IMR-90 (cell line): ENCODE results near the gene SMG5. TPM values are rescaled to one million over a fixed set of nuclear protein-coding genes. Genes with fewer than 3 reads are reported as not detected.

Source experiments
- ATAC-seq: fragments of 200-7000 bp; cut with Tn5 transposase; 2 replicates; pipeline ENCODE4 v1.9.1; 2020; ENCODE audit warnings: low read depth, mild to moderate bottlenecking, moderate library complexity
- BruUV-seq: library from RNA; stranded (reverse); fragments of 400-500 nt; replicated peaks from 2 replicates; lab custom pipeline; 2021; lab: Mats Ljungman, UMichigan
- CTCF ChIA-PET: fragments of 300-600 bp; formaldehyde crosslinking; extraction: SDS; loops from one replicate; lab custom pipeline; 2021; ENCODE audit warnings: antibody characterized with exemption; lab: Yijun Ruan, JAX
- POLR2A ChIA-PET: fragments of 300-600 bp; sonication (Branson Sonifier 250); formaldehyde crosslinking; loops from one replicate; lab custom pipeline; 2022; ENCODE audit warnings: antibody characterized with exemption; ENCODE audit not compliant: unreplicated experiment; lab: Charles Lee
- DNase-seq: peaks from one replicate; pipeline ENCODE4 v3.0.0; 2013
- H2AFZ ChIP-seq: replicated peaks from 2 replicates; pipeline ENCODE3; 2013; ENCODE audit warnings: low read length, mild to moderate bottlenecking; ENCODE audit not compliant: poor library complexity
- H2AK5ac ChIP-seq: 2 replicates; pipeline ENCODE4 v1.6.1; 2013; ENCODE audit warnings: low read depth, low read length, inconsistent platforms
- H2AK9ac ChIP-seq: replicated peaks from 2 replicates; pipeline ENCODE3; 2013; ENCODE audit warnings: mild to moderate bottlenecking, low read depth, low read length, moderate library complexity; ENCODE audit not compliant: poor library complexity
- H2BK120ac ChIP-seq: 2 replicates; pipeline ENCODE4 v1.6.1; 2013; ENCODE audit warnings: low read depth, low read length, inconsistent platforms
- H2BK15ac ChIP-seq: 3 replicates; pipeline ENCODE4 v1.6.1; 2013; ENCODE audit warnings: low read depth, low read length, inconsistent platforms
- H2BK20ac ChIP-seq: 2 replicates; pipeline ENCODE4 v1.6.1; 2013; ENCODE audit warnings: low read depth, mild to moderate bottlenecking, inconsistent platforms, low read length, moderate library complexity
- H2BK5ac ChIP-seq: 2 replicates; pipeline ENCODE4 v1.6.1; 2013; ENCODE audit warnings: mild to moderate bottlenecking, low read depth, low read length, inconsistent platforms; ENCODE audit not compliant: poor library complexity, severe bottlenecking
- H3K14ac ChIP-seq: replicated peaks from 2 replicates; pipeline ENCODE4 v1.6.1; 2013; ENCODE audit warnings: low read depth, low read length, inconsistent platforms
- H3K18ac ChIP-seq: 2 replicates; pipeline ENCODE4 v1.6.1; 2013; ENCODE audit warnings: low read depth, low read length, control low read depth
- H3K23ac ChIP-seq: 2 replicates; pipeline ENCODE4 v1.6.1; 2013; ENCODE audit warnings: low read depth, low read length, inconsistent platforms
- H3K27ac ChIP-seq: 2 replicates; pipeline ENCODE4 v1.5.1; 2013; ENCODE audit warnings: mild to moderate bottlenecking, control low read depth, low read length; ENCODE audit not compliant: insufficient read depth
- H3K27me3 ChIP-seq: 2 replicates; pipeline ENCODE4 v1.6.1; 2013; ENCODE audit warnings: low read length; ENCODE audit not compliant: control insufficient read depth, insufficient read depth
- H3K36me3 ChIP-seq: 2 replicates; pipeline ENCODE4 v1.6.1; 2013; ENCODE audit warnings: low read length, mixed read lengths; ENCODE audit not compliant: control insufficient read depth, insufficient read depth
- H3K4ac ChIP-seq: 2 replicates; pipeline ENCODE4 v1.6.1; 2013; ENCODE audit warnings: low read depth, low read length, inconsistent platforms
- H3K4me1 ChIP-seq: 2 replicates; pipeline ENCODE4 v1.6.1; 2013; ENCODE audit warnings: low read length, mixed read lengths; ENCODE audit not compliant: control insufficient read depth, insufficient read depth
- H3K4me2 ChIP-seq: 2 replicates; pipeline ENCODE4 v1.6.1; 2013; ENCODE audit warnings: low read depth, mild to moderate bottlenecking, control low read depth, low read length, moderate library complexity
- H3K4me3 ChIP-seq: 2 replicates; pipeline ENCODE4 v1.5.1; 2013; ENCODE audit warnings: low read depth, mild to moderate bottlenecking, control low read depth, low read length, moderate library complexity; ENCODE audit not compliant: insufficient read depth
- H3K56ac ChIP-seq: 2 replicates; pipeline ENCODE4 v1.6.1; 2013; ENCODE audit warnings: low read length, inconsistent platforms; ENCODE audit not compliant: insufficient read depth; ENCODE audit errors: extremely low read depth
- H3K79me1 ChIP-seq, 2 experiments: 2 replicates each; pipeline ENCODE4 v1.6.1; 2013; ENCODE audit warnings: low read length in 2 of 2, inconsistent platforms in 1 of 2, low read depth in 1 of 2
- H3K9ac ChIP-seq: 2 replicates; pipeline ENCODE4 v1.6.1; 2013; ENCODE audit warnings: low read depth, low read length, control low read depth
- H3K9me1 ChIP-seq: 2 replicates; pipeline ENCODE4 v1.6.1; 2013; ENCODE audit warnings: low read length, inconsistent platforms; ENCODE audit not compliant: insufficient read depth
- H3K9me3 ChIP-seq: 2 replicates; pipeline ENCODE4 v1.6.1; 2013; ENCODE audit warnings: low read length; ENCODE audit not compliant: control insufficient read depth, insufficient read depth
- H4K20me1 ChIP-seq: 2 replicates; pipeline ENCODE4 v1.6.1; 2013; ENCODE audit warnings: low read length, inconsistent platforms; ENCODE audit not compliant: insufficient read depth
- H4K5ac ChIP-seq: 2 replicates; pipeline ENCODE4 v1.6.1; 2013; ENCODE audit warnings: mild to moderate bottlenecking, low read depth, low read length, control low read depth
- H4K8ac ChIP-seq, 2 experiments: 2 replicates each; pipeline ENCODE4 v1.6.1; 2013; ENCODE audit warnings: low read depth in 2 of 2, low read length in 2 of 2, control low read depth in 1 of 2, inconsistent platforms in 1 of 2
- H4K91ac ChIP-seq: 2 replicates; pipeline ENCODE4 v1.6.1; 2013; ENCODE audit warnings: low read depth, low read length, inconsistent platforms; ENCODE audit not compliant: insufficient read depth
- BHLHE40 ChIP-seq: fragments of 150-350 bp; IDR thresholded peaks from 2 replicates; pipeline ENCODE4 v1.6.1; 2016; ENCODE audit warnings: mild to moderate bottlenecking, low read depth, low read length
- CEBPB ChIP-seq: IDR thresholded peaks from 2 replicates; pipeline ENCODE4 v1.6.1; 2012; ENCODE audit warnings: low read depth, low read length, improper control_type of control experiment
- CTCF ChIP-seq: conservative IDR thresholded peaks from 2 replicates; pipeline ENCODE4 v1.5.1; 2012; ENCODE audit warnings: mild to moderate bottlenecking, low read depth, low read length, improper control_type of control experiment
- FOS ChIP-seq: fragments of 150-350 bp; IDR thresholded peaks from 2 replicates; pipeline ENCODE4 v1.6.1; 2016; ENCODE audit warnings: low read depth, low read length
- MAFK ChIP-seq: IDR thresholded peaks from 2 replicates; pipeline ENCODE4 v1.6.1; 2012; ENCODE audit warnings: low read depth, low read length, improper control_type of control experiment
- MXI1 ChIP-seq: IDR thresholded peaks from 2 replicates; pipeline ENCODE4 v1.6.1; 2012; ENCODE audit warnings: low read depth, mild to moderate bottlenecking, low read length, moderate library complexity, borderline replicate concordance
- POLR2A ChIP-seq: IDR thresholded peaks from 2 replicates; pipeline ENCODE4 v1.6.1; 2012; ENCODE audit warnings: mild to moderate bottlenecking, low read depth, low read length
- RAD21 ChIP-seq: IDR thresholded peaks from 2 replicates; pipeline ENCODE4 v1.6.1; 2012; ENCODE audit warnings: low read length, improper control_type of control experiment
- RCOR1 ChIP-seq: IDR thresholded peaks from 2 replicates; pipeline ENCODE4 v1.6.1; 2012; ENCODE audit warnings: mild to moderate bottlenecking, low read length, improper control_type of control experiment; ENCODE audit not compliant: insufficient replicate concordance
- RFX5 ChIP-seq: IDR thresholded peaks from 2 replicates; pipeline ENCODE4 v1.8.0; 2012; ENCODE audit warnings: low read depth, mild to moderate bottlenecking, low read length, moderate library complexity
- SMC3 ChIP-seq: fragments of 150-350 bp; IDR thresholded peaks from 2 replicates; pipeline ENCODE4 v1.6.1; 2016; ENCODE audit warnings: low read depth, mild to moderate bottlenecking, antibody characterized with exemption, low read length, moderate library complexity
- WGBS, 2 experiments: methylation state at CpG; one replicate each; pipeline versions ENCODE4 v1.1.5 to v1.1.7; 2013; ENCODE audit warnings: missing lambda C conversion rate in 2 of 2; ENCODE audit not compliant: insufficient read length in 1 of 2; ENCODE audit errors: extremely low coverage in 2 of 2; 5-methylcytosine and 5-hydroxymethylcytosine counted together
- dilution Hi-C: fragments of 300-500 bp; cut with HindIII; formaldehyde crosslinking; loops from one replicate; pipeline ENCODE4 v1.14.3; 2018; ENCODE audit warnings: low sequenced_read_pairs; ENCODE audit not compliant: unreplicated experiment
- in situ Hi-C: fragments of 300-500 bp; cut with MboI; formaldehyde crosslinking; loops from 3 replicates; pipeline ENCODE4 v1.14.3; 2019; ENCODE audit warnings: low sequenced_read_pairs, inconsistent platforms, mixed read lengths
- intact Hi-C: fragments of 100-400 bp; cut with micrococcal nuclease; formaldehyde crosslinking; loops from 2 replicates; pipeline ENCODE4 v1.10.0; 2022
- polyA plus RNA-seq, 3 experiments: library from polyadenylated mRNA; depleted of rRNA; stranded (reverse); fragments of >200 nt; gene quantifications; 2 replicates each; pipeline ENCODE4 v1.2.3, GENCODE V29; 2012; ENCODE audit warnings: low replicate concordance in 1 of 3
- total RNA-seq: library from RNA; depleted of rRNA; stranded (reverse); fragments of >200 nt; gene quantifications from 2 replicates; pipeline ENCODE4 v1.2.3, GENCODE V29; 2012
- TF ChIP-seq, protein P1 (sequence below): fragments of 150-350 bp; IDR thresholded peaks from 2 replicates; pipeline ENCODE4 v1.6.1; 2017; ENCODE audit warnings: mild to moderate bottlenecking, antibody characterized with exemption, low read length, low read depth
- TF ChIP-seq, protein P2 (sequence below): fragments of 150-350 bp; IDR thresholded peaks from 2 replicates; pipeline ENCODE4 v1.6.1; 2016; ENCODE audit warnings: low read depth, mild to moderate bottlenecking, low read length, moderate library complexity, borderline replicate concordance

The SMG5 gene
- total and polyA plus RNA-seq, 2 of the 4 experiments (the other 2 are of a cell fraction): 34.7 to 37.3 TPM

DNA sequence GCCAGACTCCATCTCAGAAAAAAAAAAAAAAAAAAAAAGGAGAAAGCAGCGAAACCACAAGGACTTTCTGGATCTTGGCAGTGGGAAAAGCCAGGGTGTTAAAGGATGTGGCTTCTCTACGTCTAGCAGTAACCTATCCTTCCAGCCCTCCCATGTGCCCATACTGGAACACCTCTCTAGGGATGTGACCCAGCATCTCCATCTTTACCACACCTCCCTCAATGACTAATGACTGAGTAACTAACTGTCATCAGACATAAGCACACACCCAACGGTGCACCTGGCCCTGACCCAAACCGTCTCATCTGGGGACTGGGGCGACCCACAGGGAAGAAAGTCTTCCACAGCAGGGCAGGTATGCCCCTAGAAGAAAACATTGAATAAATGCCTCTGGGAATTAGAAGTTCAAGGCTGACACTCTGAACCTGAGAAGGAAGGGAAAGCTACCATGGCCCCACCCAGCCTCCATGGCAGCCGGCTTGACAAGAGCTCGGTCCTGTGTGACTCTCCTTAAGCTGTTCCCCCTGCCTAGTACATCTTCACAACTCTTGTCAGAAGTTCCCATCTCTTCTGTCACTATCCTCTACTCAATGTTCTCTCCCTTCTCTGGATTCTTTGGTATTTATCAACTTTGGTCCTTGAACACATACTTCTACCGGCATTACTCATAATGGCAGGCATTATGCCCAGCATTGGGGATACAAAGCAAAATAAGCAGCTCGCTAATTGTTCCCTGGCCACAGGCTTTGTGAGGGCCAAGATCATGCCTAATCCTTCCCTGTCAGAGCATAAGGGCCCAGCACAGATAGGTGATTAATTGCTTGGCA lies 20.0 kb downstream of the SMG5 start:
- intact Hi-C loops: no loop called here

More for the DNA sequence above, 20.0 kb downstream of the SMG5 start:
- WGBS, 2 experiments: 54% methylated on average over 3 of the region's 9 CpGs; no CpG with 5 or more reads in 1 of the 2 experiments
- H3K56ac ChIP-seq: 0 out of 2 replicates have a peak overlapping the region, but pooled peaks have one; percentile 31
- peak overlapping the region; percentile 26 for H2BK5ac ChIP-seq
- no peak overlapping the region; the same call in 1 of the 2 replicates for H3K27ac ChIP-seq
- peaks cover 79% of the 10 kb centered on the region for H3K36me3 ChIP-seq
- no peak overlapping the region for H4K5ac ChIP-seq
- H3K4ac ChIP-seq: peak overlapping the region; percentile 10
- peaks cover 12% of the 10 kb centered on the region for H3K9me1 ChIP-seq
- H4K8ac ChIP-seq: peak overlapping the region in 1 of 2 experiments; percentile 6; a peak in 1 of 4 replicates
- no peak overlapping the region; the same call in 1 of the 2 replicates for H3K4me2 ChIP-seq
- ATAC-seq (peak; percentile 80), DNase-seq (peak; percentile 80)
- H3K4me3 ChIP-seq: no peak overlapping the region
- H3K9ac ChIP-seq: no peak overlapping the region
- in situ Hi-C loops (no loop called here), dilution Hi-C loops (no loop called here)
- peaks cover 24% of the 10 kb centered on the region for H4K20me1 ChIP-seq
- H2AK9ac ChIP-seq: peak overlapping the region; percentile 51
- no peak overlapping the region for H2AFZ ChIP-seq
- H3K27me3 ChIP-seq: no peaks in the 10 kb centered on the region
- BruUV-seq: no TSS peak
- 0 out of 3 replicates have a peak overlapping the region, but pooled peaks have one; percentile 29 for H2BK15ac ChIP-seq
- H3K79me1 ChIP-seq: peaks cover 20 to 47% of the 10 kb centered on the region in 2 experiments
- H2AK5ac ChIP-seq: peak overlapping the region; percentile 60; the same call in 1 of the 2 replicates
- TF ChIP-seq CTCF (no peak), RCOR1 (no peak), MAFK (no peak), BHLHE40 (no peak; the same call in 1 of the 2 replicates), POLR2A (no peak), MXI1 (no peak), SMC3 (no peak), RFX5 (no peak), FOS (no peak; the same call in 1 of the 2 replicates), RAD21 (no peak), CEBPB (no peak)
- TF ChIP-seq, protein P1, sequence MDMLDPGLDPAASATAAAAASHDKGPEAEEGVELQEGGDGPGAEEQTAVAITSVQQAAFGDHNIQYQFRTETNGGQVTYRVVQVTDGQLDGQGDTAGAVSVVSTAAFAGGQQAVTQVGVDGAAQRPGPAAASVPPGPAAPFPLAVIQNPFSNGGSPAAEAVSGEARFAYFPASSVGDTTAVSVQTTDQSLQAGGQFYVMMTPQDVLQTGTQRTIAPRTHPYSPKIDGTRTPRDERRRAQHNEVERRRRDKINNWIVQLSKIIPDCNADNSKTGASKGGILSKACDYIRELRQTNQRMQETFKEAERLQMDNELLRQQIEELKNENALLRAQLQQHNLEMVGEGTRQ: no peak
- TF ChIP-seq, protein P2, sequence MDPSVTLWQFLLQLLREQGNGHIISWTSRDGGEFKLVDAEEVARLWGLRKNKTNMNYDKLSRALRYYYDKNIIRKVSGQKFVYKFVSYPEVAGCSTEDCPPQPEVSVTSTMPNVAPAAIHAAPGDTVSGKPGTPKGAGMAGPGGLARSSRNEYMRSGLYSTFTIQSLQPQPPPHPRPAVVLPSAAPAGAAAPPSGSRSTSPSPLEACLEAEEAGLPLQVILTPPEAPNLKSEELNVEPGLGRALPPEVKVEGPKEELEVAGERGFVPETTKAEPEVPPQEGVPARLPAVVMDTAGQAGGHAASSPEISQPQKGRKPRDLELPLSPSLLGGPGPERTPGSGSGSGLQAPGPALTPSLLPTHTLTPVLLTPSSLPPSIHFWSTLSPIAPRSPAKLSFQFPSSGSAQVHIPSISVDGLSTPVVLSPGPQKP: no peak
- POLR2A ChIA-PET: no interaction called here
- H4K91ac ChIP-seq: no peak overlapping the region
- CTCF ChIA-PET: interaction anchor here (1.6 kb wide), 1 partner anchor 9 kb away, joined by 4 read pairs; no protein-coding TSS in a partner anchor
- no peak overlapping the region for H3K18ac ChIP-seq
- H3K14ac ChIP-seq: peak overlapping the region; percentile 8; the same call in 1 of the 2 replicates
- 0 out of 2 replicates have a peak overlapping the region, but pooled peaks have one; percentile 17 for H3K23ac ChIP-seq
- H2BK120ac ChIP-seq: peak overlapping the region; percentile 1; the same call in 1 of the 2 replicates
- H3K9me3 ChIP-seq: no peaks in the 10 kb centered on the region
- peaks cover 9% of the 10 kb centered on the region for H3K4me1 ChIP-seq
- H2BK20ac ChIP-seq: peak overlapping the region; percentile 57; the same call in 1 of the 2 replicates
